Measurements from ENCODE around the gene TMEM158.

Gene TMEM158

DNA sequence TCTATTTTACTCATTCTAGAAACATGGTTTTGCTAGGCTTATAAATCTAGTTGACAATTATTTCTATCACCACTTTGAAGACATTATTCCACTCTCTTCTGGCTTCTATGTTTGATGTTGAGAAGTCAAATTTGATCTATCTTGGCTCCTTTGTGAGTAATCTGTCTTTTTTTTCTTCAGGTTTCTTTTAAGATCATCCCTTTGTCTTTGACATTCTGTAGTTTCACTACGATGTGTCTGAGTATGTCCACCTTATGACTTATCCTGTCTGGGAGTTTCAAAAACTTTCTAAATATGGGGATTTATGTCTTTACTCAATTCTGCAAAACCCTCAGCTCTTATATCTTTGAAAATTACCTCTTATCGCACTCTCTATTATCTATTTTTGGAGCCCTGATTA lies 41.0 kb upstream of the TMEM158 start:
- no peaks in the 10 kb centered on the region for H4K20me1 ChIP-seq (ENCODE audit: insufficient read depth, low read length)
- ATAC-seq (ENCODE audit: insufficient read depth, low read depth) (no peak), DNase-seq (no peak)
- H2AFZ ChIP-seq (ENCODE audit: low read depth, low read length): no peak overlapping the region
- H3K27ac ChIP-seq (ENCODE audit: low read length): no peak overlapping the region
- no peaks in the 10 kb centered on the region for H3K9me3 ChIP-seq (ENCODE audit: insufficient read depth, low read length, severe bottlenecking)
- no peak overlapping the region for H3K9ac ChIP-seq (ENCODE audit: low read depth, low read length)
- H3K36me3 ChIP-seq (ENCODE audit: insufficient read depth, low read length): no peaks in the 10 kb centered on the region
- H3K79me2 ChIP-seq (ENCODE audit: insufficient read depth, low read length): no peaks in the 10 kb centered on the region
- no peak overlapping the region for H3K4me3 ChIP-seq (ENCODE audit: low read depth in 1 of 2, low read length in 2 of 2)
- H3K27me3 ChIP-seq (ENCODE audit: insufficient read depth, low read length, poor library complexity): no peaks in the 10 kb centered on the region
- no peak for TF ChIP-seq EZH2 (IDR thresholded peaks at IDR 0.05; ENCODE audit: borderline replicate concordance, low read depth, low read length, severe bottlenecking)
- TF ChIP-seq, protein P1, sequence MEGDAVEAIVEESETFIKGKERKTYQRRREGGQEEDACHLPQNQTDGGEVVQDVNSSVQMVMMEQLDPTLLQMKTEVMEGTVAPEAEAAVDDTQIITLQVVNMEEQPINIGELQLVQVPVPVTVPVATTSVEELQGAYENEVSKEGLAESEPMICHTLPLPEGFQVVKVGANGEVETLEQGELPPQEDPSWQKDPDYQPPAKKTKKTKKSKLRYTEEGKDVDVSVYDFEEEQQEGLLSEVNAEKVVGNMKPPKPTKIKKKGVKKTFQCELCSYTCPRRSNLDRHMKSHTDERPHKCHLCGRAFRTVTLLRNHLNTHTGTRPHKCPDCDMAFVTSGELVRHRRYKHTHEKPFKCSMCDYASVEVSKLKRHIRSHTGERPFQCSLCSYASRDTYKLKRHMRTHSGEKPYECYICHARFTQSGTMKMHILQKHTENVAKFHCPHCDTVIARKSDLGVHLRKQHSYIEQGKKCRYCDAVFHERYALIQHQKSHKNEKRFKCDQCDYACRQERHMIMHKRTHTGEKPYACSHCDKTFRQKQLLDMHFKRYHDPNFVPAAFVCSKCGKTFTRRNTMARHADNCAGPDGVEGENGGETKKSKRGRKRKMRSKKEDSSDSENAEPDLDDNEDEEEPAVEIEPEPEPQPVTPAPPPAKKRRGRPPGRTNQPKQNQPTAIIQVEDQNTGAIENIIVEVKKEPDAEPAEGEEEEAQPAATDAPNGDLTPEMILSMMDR (IDR thresholded peaks at IDR 0.05; ENCODE audit: borderline replicate concordance, extremely low read depth, low read length, poor library complexity, severe bottlenecking): no peak
- H3K4me1 ChIP-seq (ENCODE audit: insufficient read depth, low read length): no peaks in the 10 kb centered on the region
- no peak overlapping the region for H3K4me2 ChIP-seq (ENCODE audit: insufficient read depth, low read length)

GRCh38 chr3:45261333-45262110 lies 35.4 kb upstream of the TMEM158 start:
- no peak for DNase-seq
- no peaks in the 10 kb centered on the region for H3K27me3 ChIP-seq (ENCODE audit: insufficient read depth, low read length, poor library complexity)
- no peak overlapping the region for H3K27ac ChIP-seq (ENCODE audit: low read length)
- H2AFZ ChIP-seq (ENCODE audit: low read depth, low read length): no peak overlapping the region
- no peaks in the 10 kb centered on the region for H3K4me1 ChIP-seq (ENCODE audit: insufficient read depth, low read length)
- no peak for TF ChIP-seq EZH2 (IDR thresholded peaks at IDR 0.05; ENCODE audit: borderline replicate concordance, low read depth, low read length, severe bottlenecking)
- TF ChIP-seq, protein P1 (IDR thresholded peaks at IDR 0.05; ENCODE audit: borderline replicate concordance, extremely low read depth, low read length, poor library complexity, severe bottlenecking): no peak
- H3K4me3 ChIP-seq (ENCODE audit: low read depth in 1 of 2, low read length in 2 of 2): no peak overlapping the region
- no peaks in the 10 kb centered on the region for H3K36me3 ChIP-seq (ENCODE audit: insufficient read depth, low read length)
- no peak for ATAC-seq (ENCODE audit: insufficient read depth, low read depth)
- H3K4me2 ChIP-seq (ENCODE audit: insufficient read depth, low read length): no peak overlapping the region
- H4K20me1 ChIP-seq (ENCODE audit: insufficient read depth, low read length): no peaks in the 10 kb centered on the region
- no peaks in the 10 kb centered on the region for H3K79me2 ChIP-seq (ENCODE audit: insufficient read depth, low read length)
- H3K9me3 ChIP-seq (ENCODE audit: insufficient read depth, low read length, severe bottlenecking): no peaks in the 10 kb centered on the region
- H3K9ac ChIP-seq (ENCODE audit: low read depth, low read length): no peak overlapping the region

DNA sequence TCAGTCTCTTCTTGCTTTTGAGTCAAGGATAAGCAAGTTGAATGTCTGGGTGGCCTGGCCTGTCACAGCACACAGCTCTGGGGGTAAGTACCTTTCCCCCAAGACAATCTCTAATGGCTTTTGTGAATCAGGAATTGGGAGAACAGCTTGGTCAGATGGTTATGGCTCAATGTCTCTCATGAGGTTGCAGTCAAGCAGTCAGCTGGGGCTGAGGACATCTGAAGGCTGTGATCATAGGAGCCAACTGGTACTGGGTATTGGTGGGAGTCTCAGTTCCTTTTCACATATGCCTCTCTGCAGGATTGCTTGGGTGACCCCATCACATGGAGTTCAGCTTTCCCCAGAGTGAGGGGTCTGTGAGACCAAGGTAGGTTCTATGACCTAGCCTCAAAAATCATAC lies 33.0 kb upstream of the TMEM158 start:
- Histone ChIP-seq H3K27me3 (ENCODE audit: insufficient read depth, low read length, poor library complexity) (peaks cover 2% of the 10 kb centered on the region), H3K79me2 (ENCODE audit: insufficient read depth, low read length) (no peaks in the 10 kb centered on the region), H3K4me2 (ENCODE audit: insufficient read depth, low read length) (no peak overlapping the region), H3K27ac (ENCODE audit: low read length) (no peak overlapping the region), H4K20me1 (ENCODE audit: insufficient read depth, low read length) (no peaks in the 10 kb centered on the region), H3K4me1 (ENCODE audit: insufficient read depth, low read length) (no peaks in the 10 kb centered on the region), H3K36me3 (ENCODE audit: insufficient read depth, low read length) (no peaks in the 10 kb centered on the region), H3K9me3 (ENCODE audit: insufficient read depth, low read length, severe bottlenecking) (no peaks in the 10 kb centered on the region), H3K9ac (ENCODE audit: low read depth, low read length) (no peak overlapping the region), H3K4me3 (ENCODE audit: low read depth in 1 of 2, low read length in 2 of 2) (no peak overlapping the region), H2AFZ (ENCODE audit: low read depth, low read length) (no peak overlapping the region)
- DNase-seq (no peak), ATAC-seq (ENCODE audit: insufficient read depth, low read depth) (no peak)
- TF ChIP-seq, protein P1 (IDR thresholded peaks at IDR 0.05; ENCODE audit: borderline replicate concordance, extremely low read depth, low read length, poor library complexity, severe bottlenecking): no peak

Measured in DND-41 (cell line).